SK-N-SH (cell line): ENCODE data around the gene CCDC174.

Experiments used
- CTCF ChIP-seq: fragments of 200-600 bp; sonication (generic); IDR thresholded peaks from 2 replicates; pipeline ENCODE4 v1.6.1; 2017; ENCODE audit warnings: antibody characterized with exemption, mild to moderate bottlenecking, moderate library complexity
- ELF1 ChIP-seq: IDR thresholded peaks from 2 replicates; pipeline ENCODE4 v1.4.0; 2012
- EP300 ChIP-seq, 2 experiments: IDR thresholded peaks; 2 replicates each; pipeline versions ENCODE4 v1.4.0 to v1.6.1; 2012; ENCODE audit warnings: borderline replicate concordance in 1 of 2, low read depth in 1 of 2, low read length in 1 of 2
- FOXM1 ChIP-seq: IDR thresholded peaks from 2 replicates; pipeline ENCODE4 v1.4.0; 2012; ENCODE audit warnings: low read depth, mild to moderate bottlenecking
- YY1 ChIP-seq: IDR thresholded peaks from 2 replicates; pipeline ENCODE4 v1.4.0; 2012; ENCODE audit warnings: low read depth, mild to moderate bottlenecking

- no peak for TF ChIP-seq YY1
- TF ChIP-seq ELF1, result no peak
- no peak for TF ChIP-seq CTCF
- TF ChIP-seq EP300 (IDR thresholded peaks at IDR 0.05; ENCODE audit: borderline replicate concordance in 1 of 2, low read depth in 1 of 2, low read length in 1 of 2), result no peak
- TF ChIP-seq FOXM1, result no peak
These were observed 45.8 kb upstream of the CCDC174 start for GRCh38 chr3:14605744-14606143.
